H7 (cell line): ENCODE results near the gene KRT78. TPM values are rescaled to one million over a fixed set of nuclear protein-coding genes. Genes with fewer than 3 reads are reported as not detected.

Experiments used
- DNase-seq: peaks from one replicate; pipeline ENCODE4 v3.0.0; 2012
- H3K27me3 ChIP-seq: 2 replicates; pipeline ENCODE4 v1.6.0; 2011; ENCODE audit warnings: mild to moderate bottlenecking, low read length; ENCODE audit not compliant: control insufficient read depth, insufficient read depth
- H3K36me3 ChIP-seq: replicated peaks from 2 replicates; pipeline ENCODE4 v1.5.1; 2011; ENCODE audit warnings: low read length; ENCODE audit not compliant: control insufficient read depth, insufficient read depth
- H3K4me3 ChIP-seq: 2 replicates; pipeline ENCODE4 v1.5.1; 2011; ENCODE audit warnings: low read depth, mild to moderate bottlenecking, control low read depth, low read length, moderate library complexity; ENCODE audit not compliant: insufficient read depth
- total RNA-seq: library from RNA; depleted of rRNA; stranded (reverse); fragments of >200 nt; shearing (Covaris generic); gene quantifications from 2 replicates; pipeline ENCODE4 v1.2.3, GENCODE V29; 2014

KRT78 gene
- total RNA-seq, 1 experiment from 2014 or later: not detected

DNA sequence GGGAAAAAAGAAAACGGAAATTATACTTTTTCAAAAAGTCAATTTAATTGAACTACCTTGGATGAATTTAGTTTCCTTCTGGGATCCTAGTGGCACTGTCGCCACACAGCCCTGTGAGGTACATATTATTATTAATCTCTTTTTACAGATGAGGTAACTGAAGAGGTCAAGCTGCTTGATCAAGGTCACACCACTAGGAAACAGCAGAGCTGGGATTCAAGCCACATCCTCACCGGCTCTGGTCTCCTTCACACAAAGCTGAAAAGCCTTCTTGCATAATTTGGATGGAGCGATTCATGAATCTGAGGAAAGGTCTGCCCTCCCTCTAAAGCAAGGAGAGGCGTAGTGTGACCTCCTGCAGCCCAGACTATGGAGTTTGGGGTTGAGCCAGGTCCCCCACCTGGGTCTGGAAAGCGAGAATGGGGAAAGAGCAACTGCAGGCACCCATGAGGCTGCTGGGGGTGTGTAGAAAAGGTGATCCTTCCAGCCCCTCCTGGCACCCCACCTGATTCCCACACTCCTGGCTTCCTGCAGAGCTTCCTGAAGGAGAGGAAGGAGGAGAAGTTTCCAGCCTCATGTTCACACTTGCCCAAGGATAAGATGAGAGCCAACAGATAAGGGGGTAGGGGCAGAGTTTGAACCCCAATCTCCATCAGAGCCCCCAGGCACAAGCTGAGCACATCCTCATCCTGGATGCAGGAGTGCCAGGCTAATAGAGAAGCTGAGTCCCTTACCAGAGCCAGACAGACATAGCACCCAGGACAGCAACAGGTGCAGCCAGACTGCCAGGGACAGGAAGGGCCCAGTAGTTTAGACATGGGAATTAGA lies 10.8 kb downstream of the KRT78 start:
- H3K4me3 ChIP-seq: no peak overlapping the region
- H3K36me3 ChIP-seq: no peaks in the 10 kb centered on the region
- DNase-seq: no peak
- H3K27me3 ChIP-seq: no peaks in the 10 kb centered on the region; the same call in 1 of the 2 replicates

DNA sequence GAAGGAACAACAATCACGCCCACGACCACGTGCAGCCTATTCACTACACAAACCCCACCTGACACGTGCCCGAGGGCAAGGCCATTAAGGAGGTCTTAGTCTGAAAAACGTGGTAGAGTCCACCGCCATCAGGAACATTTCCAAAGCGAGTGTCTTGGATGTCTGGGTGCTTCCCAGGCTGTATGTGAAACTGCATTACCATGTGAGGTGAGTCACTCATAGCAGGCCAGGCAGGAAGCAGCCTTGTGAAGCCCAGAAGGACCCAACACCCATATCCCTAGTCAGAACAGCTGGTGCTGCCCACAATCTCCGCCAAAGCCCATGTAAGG lies 11.4 kb downstream of the KRT78 start:
- DNase-seq: no peak
- no peaks in the 10 kb centered on the region for H3K36me3 ChIP-seq
- no peaks in the 10 kb centered on the region; the same call in 1 of the 2 replicates for H3K27me3 ChIP-seq
- no peak overlapping the region for H3K4me3 ChIP-seq

DNA sequence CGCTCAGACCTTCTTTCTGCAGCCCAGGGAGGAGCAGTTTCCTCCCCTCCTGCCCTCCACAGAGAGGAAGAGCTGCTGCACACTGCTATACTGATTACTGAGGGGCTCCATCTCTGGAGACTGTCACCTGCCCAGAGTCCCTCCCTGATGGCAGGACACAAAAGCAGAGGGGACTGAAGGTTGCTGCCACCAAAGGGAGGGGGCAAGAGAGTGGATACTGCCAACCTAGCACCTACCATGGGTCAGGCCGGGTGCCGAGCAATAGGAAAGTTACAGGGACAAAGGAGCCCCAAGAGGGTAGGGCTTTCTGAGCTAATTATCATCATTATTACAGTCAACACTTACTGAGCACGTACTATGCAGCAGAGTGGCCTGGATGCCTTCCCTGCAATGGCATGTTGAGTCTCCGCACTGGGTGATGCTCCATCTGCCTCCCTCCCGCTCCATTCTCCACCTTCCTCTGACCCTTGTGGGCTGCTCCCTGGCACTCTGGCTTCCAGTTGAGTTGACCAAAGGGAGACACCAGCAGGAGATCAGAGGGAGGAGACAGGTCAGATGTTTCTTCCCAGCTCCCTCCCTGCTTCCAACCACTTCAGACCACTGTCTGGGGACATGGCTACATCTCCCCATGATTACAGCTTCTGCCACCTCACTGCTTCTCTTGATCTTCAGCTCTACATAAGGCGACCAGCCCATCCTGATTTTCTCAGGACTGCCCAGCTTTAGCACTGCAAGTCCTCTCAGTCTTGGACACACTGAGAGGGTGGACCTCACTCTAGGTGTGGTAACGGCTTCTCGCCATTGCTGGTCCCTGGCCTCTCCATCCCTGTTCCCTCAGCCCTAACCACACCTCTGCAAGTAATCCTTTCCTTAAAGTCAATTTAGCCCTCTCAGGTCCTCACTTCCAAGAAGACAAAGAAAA lies 12.0 kb downstream of the KRT78 start:
- no peak for DNase-seq
- Histone ChIP-seq H3K36me3 (no peaks in the 10 kb centered on the region), H3K27me3 (no peaks in the 10 kb centered on the region; the same call in 1 of the 2 replicates)

DNA sequence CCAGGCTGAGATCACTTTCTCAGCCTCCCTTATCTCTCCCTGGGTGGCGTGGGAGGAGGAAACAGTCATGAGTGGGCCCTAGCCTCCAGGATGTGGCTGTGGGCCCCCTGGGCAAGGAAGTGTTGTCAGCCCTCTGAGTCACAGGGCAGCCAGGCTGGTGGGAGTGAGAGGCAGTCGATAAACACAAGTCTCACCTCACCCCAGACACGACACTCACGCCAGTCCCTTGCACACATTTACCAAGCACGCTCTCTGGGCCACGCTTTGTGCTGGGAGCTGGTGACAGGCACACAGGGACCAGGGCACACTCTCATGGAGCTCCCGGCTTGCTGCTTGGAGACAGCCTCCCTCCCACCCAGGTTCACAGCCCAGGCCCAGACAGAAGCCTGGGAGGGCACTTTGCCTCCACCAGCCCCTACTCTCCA lies 12.7 kb downstream of the KRT78 start:
- Histone ChIP-seq H3K27me3 (no peaks in the 10 kb centered on the region; the same call in 1 of the 2 replicates), H3K36me3 (no peaks in the 10 kb centered on the region), H3K4me3 (no peak overlapping the region)
- DNase-seq: no peak

More for the DNA sequence above, 12.0 kb downstream of the KRT78 start:
- H3K4me3 ChIP-seq: no peak overlapping the region

DNA sequence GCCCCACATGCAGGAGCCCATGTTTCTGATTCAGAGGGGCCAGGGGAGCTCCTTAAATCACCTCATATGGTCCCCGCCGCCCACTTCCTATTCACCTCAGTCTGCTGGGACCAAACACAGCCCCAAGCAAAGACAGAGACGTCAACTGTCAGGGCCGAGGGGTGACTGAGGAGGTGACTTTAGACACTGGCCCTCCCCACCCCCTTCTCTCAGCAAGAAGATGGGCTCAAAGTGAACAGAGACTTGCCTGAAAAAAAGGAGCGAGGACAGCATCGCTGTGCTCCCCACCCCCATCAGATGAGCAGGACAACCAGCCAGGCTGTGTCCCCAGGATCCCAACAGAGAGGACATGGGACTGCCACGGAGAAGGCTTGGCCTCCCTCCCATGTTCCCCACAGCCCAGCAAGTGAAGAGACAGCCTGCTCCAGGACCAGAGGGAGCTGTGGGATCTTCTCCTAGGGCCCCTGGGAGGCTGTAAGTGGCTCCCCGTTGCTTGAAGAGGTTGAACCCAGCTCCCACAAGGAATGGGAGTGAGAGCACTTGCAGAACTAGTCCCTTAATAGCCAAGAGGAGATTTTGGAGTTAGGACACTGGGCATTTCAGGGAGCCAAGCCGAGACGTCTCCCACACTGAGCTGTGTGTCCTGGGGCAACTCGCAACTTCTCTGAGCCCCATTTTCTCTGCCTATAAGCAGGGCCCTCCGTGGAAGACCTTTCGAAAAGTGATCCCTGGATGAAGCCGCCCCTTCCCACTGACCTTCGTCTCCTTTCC lies 13.3 kb downstream of the KRT78 start:
- H3K4me3 ChIP-seq: no peak overlapping the region
- no peak for DNase-seq
- H3K36me3 ChIP-seq: no peaks in the 10 kb centered on the region
- no peaks in the 10 kb centered on the region; the same call in 1 of the 2 replicates for H3K27me3 ChIP-seq

DNA sequence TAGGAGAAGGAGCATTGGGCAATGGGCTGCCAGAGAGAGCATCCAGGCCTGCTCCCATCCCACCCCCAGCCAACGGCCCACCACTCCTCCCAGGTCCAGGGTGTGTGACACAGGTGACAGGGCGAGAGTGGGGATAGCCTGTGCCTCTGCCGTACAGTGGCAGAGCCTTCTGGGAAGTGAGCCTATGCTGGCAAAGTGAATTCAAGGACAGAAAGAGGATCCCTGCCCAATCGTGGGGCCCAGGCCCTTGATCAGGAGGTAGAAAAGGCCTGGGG lies 14.1 kb downstream of the KRT78 start:
- no peaks in the 10 kb centered on the region; the same call in 1 of the 2 replicates for H3K27me3 ChIP-seq
- H3K36me3 ChIP-seq: no peaks in the 10 kb centered on the region
- H3K4me3 ChIP-seq: no peak overlapping the region
- DNase-seq: no peak

DNA sequence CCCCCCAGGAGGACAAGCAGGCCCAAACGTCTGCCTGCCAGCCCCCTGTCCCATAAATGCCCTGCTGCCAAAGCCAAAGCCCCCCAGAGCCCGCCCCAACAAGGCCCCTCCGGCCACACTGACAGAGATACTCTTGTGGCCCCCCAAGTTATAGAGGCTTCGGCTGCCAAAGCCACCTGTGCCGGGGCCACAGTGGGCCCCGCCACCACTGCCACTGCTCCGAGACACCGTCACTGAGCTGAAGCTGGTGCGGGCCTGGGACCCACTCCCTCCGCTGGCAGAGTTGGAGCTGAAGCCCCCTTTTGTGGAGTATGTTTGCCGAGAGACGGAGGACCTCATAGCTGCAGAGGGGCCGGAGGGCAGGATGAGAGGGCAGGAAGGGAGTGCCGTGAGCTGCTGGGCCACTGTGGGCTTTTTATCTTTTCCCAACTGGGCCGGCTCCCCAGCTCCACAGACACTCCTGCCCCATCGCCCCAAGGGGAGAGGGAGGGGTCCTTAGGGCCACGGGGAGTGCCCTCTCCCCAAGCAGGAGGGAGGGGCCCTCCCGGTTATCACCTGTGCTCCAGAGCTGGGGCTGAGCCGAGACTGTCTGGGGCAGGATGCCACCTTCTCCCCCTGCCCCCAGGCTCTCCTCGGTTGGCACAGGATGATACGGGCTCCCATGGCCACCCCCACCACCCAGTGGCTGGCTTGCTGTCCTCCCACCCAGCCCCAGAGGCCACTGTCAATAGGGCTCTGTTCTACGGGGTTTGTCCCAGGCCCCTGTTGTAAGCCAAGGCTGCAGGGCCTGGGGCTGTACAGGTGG lies 14.7 kb downstream of the KRT78 start, which contains the start of gene KRT79:
KRT79 (minus strand) TSS at position 390 of the 805 bp plus-strand sequence; CDS start at position 339, 51 bp downstream.
- Histone ChIP-seq H3K36me3 (no peaks in the 10 kb centered on the region), H3K4me3 (no peak within 1 kb of the TSS), H3K27me3 (no peaks in the 10 kb centered on the region; the same call in 1 of the 2 replicates)
- DNase-seq: no peak

DNA sequence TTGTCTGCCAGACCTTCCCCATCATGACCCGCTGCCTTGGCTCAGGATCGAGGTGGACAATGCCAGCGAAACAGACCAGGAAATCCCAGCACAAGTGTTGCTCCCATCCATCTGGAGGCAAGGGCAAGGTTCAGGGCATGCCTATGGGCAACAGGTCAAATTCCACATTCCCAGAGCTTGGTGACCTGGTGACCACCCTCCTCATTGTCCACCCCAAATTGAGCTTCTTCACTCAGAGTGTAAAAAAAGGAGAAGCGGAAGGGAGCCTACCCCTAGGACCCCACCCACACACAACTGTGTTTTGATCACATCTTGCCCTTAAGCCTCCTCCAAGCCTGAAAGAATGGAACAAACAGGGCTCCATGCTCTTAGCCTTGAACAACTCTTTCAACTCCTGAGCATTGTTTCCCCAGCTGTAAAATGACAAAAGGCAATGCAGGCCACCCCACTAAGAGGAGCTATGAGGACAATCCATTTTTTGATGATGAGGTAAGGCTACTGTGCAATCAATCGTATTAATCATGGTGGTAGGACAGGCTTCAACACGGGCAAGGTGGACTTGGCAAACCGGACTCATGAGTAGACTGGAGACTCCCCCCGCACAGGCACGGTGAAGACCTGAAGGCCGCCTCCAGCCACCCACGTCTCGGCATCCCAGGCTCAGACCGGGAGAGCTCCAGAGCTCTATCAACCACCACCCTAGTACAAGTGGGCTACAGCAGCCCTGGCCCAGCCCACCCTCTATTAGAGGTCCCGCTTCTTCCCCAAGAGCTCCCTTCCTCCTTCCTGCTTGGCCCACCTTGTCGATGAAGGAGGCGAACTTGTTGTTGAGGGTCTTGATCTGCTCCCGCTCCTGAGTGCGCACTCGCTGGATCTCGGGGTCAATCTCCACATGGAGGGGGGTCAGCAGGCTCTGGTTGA lies 15.5 kb downstream of the KRT78 start:
- no peak for DNase-seq
- Histone ChIP-seq H3K4me3 (no peak overlapping the region), H3K36me3 (no peaks in the 10 kb centered on the region), H3K27me3 (no peaks in the 10 kb centered on the region; the same call in 1 of the 2 replicates)

DNA sequence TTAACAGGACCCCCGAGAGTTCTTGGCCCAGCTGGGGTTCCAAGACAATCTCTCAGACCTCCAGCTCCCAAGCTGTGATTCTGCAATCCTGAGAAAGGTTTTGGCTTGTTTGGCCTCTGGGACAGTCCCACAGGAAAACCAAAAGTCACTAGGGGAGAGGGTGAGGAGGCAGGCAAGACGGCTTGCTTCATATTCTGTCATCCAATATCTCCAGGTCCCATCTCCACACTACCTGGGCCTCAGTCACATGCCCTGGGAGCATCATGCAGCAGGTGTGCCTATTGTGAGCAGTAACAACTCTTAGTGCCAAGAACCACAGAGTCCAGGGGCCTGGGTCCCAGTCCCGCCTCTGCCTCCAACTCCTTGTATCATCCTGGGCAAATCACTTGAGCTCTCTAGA lies 16.3 kb downstream of the KRT78 start:
- no peak overlapping the region for H3K4me3 ChIP-seq
- no peaks in the 10 kb centered on the region; the same call in 1 of the 2 replicates for H3K27me3 ChIP-seq
- no peak for DNase-seq
- no peaks in the 10 kb centered on the region for H3K36me3 ChIP-seq

DNA sequence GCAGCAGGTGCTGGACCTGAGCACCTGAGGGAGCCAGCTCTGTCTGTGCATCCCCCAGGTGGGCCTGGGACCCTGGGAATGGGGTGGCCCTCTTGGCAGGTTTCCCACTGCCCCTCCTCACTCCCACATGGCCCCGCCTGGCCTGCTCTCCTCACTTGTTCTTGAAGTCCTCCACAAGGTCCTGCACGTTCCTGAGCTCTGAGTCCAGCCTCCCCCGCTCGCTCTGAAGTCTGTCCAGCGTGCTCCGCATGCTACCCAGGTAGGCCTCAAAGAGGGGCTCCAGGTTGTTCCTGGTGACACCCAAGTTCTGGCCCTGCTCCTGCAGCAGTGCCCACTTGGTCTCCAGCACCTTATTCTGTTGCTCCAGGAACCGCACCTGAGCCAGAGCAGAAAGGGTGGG lies 17.5 kb downstream of the KRT78 start:
- H3K36me3 ChIP-seq: no peaks in the 10 kb centered on the region
- H3K4me3 ChIP-seq: no peak overlapping the region
- no peaks in the 10 kb centered on the region; the same call in 1 of the 2 replicates for H3K27me3 ChIP-seq
- DNase-seq: no peak

DNA sequence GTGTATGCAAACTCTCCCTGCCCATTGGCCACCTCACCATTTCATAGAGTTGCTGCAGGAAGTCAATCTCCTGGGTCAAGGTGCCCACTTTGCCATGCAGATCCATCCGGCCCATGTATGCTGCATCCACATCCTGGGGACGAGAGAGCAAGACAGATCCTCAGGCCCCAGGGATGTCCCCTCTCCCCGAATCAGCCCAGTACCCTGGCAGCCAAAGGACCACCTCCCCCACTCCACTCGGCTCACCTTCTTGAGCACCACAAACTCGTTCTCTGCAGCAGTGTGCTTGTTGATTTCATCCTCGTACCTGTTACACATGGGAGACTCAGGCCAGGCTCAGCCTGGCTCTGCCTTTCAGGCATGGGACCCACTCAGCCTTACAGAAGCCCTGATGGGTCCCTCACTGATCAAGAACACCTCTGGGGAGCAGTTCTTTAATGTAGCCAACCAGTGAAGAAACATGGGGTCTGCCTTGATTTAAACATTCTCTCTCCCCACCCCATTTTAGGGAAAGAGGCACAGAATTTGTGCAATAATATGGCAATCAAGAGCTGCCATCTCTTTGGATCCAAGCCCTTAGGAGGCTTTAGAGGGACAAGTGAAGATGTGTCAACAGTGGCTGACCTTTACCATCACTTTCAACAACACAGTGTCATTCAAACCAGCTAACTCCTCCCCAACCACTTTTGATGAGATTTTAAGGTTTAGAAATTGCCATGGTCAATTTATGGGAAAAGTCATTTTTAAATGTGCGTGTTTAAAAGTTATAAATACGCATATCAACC lies 18.6 kb downstream of the KRT78 start:
- H3K27me3 ChIP-seq: no peaks in the 10 kb centered on the region; the same call in 1 of the 2 replicates
- DNase-seq: no peak
- H3K4me3 ChIP-seq: no peak overlapping the region
- no peaks in the 10 kb centered on the region for H3K36me3 ChIP-seq

DNA sequence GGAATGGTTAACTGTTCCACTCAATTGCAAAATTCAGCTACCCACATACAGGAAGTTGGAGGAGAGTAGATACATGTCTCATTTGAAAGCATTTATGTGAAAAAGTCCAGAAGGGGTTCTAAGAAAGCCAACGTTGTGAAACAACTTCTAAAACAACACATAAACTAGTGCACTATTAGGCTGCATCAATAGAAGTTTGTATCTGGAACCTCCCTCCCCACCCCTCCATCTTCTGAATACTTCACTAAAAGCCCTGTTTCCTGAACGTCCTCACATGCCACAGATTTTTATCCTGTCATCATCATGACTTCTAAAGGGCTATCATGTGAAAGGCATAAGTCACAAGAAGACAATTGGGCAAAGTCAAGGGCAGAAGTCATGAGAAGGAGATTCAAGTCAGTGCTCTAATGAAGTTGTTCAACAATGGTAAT lies 20.2 kb downstream of the KRT78 start:
- H3K27me3 ChIP-seq: no peaks in the 10 kb centered on the region; the same call in 1 of the 2 replicates
- no peaks in the 10 kb centered on the region for H3K36me3 ChIP-seq
- no peak for DNase-seq
- no peak overlapping the region for H3K4me3 ChIP-seq
